HG03159 (cell line): ENCODE results near the gene COG5.

Source experiments
- ATAC-seq: cut with Tn5 transposase; IDR thresholded peaks from one replicate; pipeline ENCODE4 v1.9.1; 2021; ENCODE audit warnings: mild to moderate bottlenecking, moderate library complexity; ENCODE audit not compliant: unreplicated experiment

COG5 gene

GRCh38 chr7:107344799-107345198 is 218.9 kb downstream of the COG5 start:
- no peak for ATAC-seq

GRCh38 chr7:107344286-107344685 is 219.4 kb downstream of the COG5 start:
- ATAC-seq = no peak

GRCh38 chr7:107338080-107338479 is 225.6 kb downstream of the COG5 start:
- ATAC-seq = no peak

- ATAC-seq = no peak
Measured at GRCh38 chr7:107332488-107333269, 231.0 kb downstream of the COG5 start.

- ATAC-seq = no peak
Measured at GRCh38 chr7:107330478-107330877, 233.2 kb downstream of the COG5 start.

GRCh38 chr7:107327986-107328569 is 235.6 kb downstream of the COG5 start:
- no peak for ATAC-seq

- no peak for ATAC-seq
Measured at GRCh38 chr7:107326061-107326460, 237.7 kb downstream of the COG5 start.

- no peak for ATAC-seq
Measured at GRCh38 chr7:107322015-107322414, 241.7 kb downstream of the COG5 start.

GRCh38 chr7:107321611-107322010 is 242.1 kb downstream of the COG5 start:
- no peak for ATAC-seq

GRCh38 chr7:107319724-107320228 is 243.9 kb downstream of the COG5 start:
- no peak for ATAC-seq

GRCh38 chr7:107318523-107319160 is 245.1 kb downstream of the COG5 start:
- ATAC-seq = no peak

GRCh38 chr7:107315716-107316220 is 248.0 kb downstream of the COG5 start:
- no peak for ATAC-seq

- ATAC-seq = no peak
Measured at GRCh38 chr7:107313355-107313754, 250.4 kb downstream of the COG5 start.

- ATAC-seq = no peak
Measured at GRCh38 chr7:107312418-107312817, 251.3 kb downstream of the COG5 start.

GRCh38 chr7:107309296-107309695 is 254.4 kb downstream of the COG5 start:
- ATAC-seq = no peak

GRCh38 chr7:107304636-107305035 is 259.1 kb downstream of the COG5 start:
- no peak for ATAC-seq

GRCh38 chr7:107304063-107304462 is 259.7 kb downstream of the COG5 start:
- ATAC-seq = no peak

- no peak for ATAC-seq
Measured at GRCh38 chr7:107302250-107302847, 261.4 kb downstream of the COG5 start.

- no peak for ATAC-seq
Measured at GRCh38 chr7:107294182-107294581, 269.5 kb downstream of the COG5 start.

GRCh38 chr7:107292591-107292990 is 271.1 kb downstream of the COG5 start:
- ATAC-seq = no peak

GRCh38 chr7:107291434-107291833 is 272.3 kb downstream of the COG5 start:
- no peak for ATAC-seq
